HG03045 (cell line): Measurements from ENCODE around the gene USP5.
A peak's percentile ranks its signal among the peaks of the same experiment; 100 is the strongest.
"Not testable (repeated sequence)": the region's sequence is repeated elsewhere in the genome, so short reads cannot be mapped to it uniquely, and the experiment has no call there.

Experiments used
- ATAC-seq: cut with Tn5 transposase; IDR thresholded peaks from one replicate; pipeline ENCODE4 v1.9.1; 2021; ENCODE audit warnings: mild to moderate bottlenecking, moderate library complexity; ENCODE audit not compliant: unreplicated experiment

Gene USP5

GRCh38 chr12:6883683-6884082, 31.7 kb downstream of the USP5 start:
- no peak for ATAC-seq

GRCh38 chr12:6884539-6884938, 32.6 kb downstream of the USP5 start:
- ATAC-seq, result no peak

DNA sequence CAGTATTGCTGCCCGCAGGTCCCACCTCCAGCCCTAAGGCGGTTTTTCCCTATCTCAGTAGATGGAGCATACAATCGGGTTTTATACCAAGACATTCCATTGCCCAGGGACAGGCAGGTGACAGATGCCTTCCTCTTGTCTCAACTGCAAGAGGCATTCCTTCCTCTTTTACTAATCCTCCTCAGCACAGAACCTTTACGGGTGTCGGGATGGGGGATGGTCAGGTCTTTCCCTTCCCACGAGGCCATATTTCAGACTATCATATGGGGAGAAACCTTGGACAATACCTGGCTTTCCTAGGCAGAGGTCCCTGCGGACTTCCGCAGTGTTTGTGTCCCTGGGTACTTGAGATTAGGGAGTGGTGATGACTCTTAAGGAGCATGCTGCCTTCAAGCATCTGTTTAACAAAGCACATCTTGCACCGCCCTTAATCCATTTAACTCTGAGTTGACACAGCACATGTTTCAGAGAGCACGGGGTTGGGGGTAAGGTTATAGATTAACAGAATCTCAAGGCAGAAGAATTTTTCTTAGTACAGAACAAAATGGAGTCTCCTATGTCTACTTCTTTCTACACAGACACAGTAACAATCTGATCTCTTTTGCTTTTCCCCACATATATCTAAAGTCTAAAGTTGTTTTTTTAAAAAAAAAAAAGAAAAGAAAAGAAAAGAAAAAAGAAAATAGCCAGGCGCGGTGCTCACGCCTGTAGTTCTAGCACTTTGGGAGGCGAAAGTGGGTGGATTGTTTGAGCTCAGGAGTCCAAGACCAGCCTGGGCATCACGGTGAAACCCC, 34.5 kb downstream of the USP5 start:
- not testable (repeated sequence) for ATAC-seq

GRCh38 chr12:6887460-6887859, 35.5 kb downstream of the USP5 start:
- no peak for ATAC-seq

GRCh38 chr12:6888360-6888759, 36.4 kb downstream of the USP5 start:
- no peak for ATAC-seq

- not testable (repeated sequence) for ATAC-seq
These were observed 36.8 kb downstream of the USP5 start for GRCh38 chr12:6888794-6889193.

DNA sequence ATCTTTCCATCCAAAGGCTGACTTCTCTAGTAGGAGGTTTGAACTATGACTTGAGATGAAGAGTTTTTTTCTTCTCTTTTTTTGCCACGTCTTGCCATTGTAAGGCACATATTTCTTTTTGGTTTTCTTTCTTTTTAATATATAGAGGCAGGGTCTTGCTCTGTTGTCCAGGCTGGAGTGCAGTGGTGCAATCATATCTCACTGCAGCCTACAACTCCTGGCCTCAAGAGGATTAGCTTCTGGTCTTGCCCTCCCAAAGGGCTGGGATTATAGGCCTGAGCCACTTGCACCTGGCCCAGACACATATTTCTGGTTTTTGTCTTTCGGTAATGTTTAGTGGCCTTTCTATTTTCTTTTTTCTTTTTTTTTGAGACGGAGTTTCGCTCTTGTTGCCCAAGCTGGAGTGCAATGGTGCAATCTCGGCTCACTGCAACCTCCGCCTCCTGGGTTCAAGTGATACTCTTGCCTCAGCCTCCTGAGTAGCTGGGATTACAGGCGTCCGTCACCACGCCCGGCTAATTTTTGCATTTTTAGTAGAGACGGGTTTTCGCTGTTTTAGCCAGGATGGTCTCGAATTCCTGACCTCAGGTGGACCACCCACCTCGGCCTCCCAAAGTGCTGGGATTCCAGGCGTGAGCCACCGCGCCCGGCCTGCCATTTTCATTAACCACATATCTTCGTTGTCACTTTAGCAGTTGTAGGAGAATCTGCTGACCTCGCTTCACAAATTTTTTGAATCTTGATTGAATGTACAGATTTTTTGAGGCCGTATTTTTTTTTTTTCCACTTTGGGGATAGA, 38.0 kb downstream of the USP5 start:
- ATAC-seq, result not testable (repeated sequence)

DNA sequence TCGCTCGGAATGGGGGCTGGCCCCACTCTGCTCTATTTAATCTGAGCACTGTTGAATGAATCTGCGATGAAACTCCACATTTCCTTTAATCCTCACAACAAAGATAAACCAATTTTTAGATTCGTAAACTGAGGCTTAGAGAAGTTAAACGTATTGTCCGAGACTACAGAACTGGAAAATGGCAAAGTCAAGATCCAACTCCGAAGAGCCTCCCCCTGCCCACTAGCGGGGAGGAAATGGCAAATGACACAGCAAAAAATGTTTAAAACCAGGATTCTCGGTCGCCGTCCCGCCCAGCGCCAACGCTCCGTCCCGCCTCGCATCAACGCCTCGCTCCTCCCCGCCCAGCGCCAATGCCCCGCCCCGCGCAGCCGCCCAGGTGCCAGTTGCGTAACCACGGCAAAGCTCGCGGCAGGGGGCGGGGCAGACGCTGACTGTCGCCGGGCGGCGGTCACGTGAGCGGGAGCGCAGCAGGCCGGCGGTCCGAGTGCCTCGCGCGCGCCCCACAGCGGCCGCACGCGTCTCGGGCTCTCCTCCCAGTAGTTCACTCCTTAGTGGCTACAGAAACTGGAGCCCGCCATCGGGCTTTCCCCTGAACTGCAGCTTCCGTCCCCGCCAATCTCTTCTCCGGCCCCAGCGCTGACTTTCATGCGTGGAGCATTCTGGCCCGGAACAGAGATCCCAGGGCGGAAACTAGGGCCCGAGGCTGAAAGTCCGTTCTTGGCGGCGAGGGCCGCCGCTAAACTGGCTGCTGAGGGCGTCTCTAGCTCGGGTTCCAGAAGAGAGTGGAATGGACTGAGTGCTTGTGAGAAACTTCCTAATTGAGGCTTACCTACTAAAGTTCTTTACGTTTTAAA, 39.1 kb downstream of the USP5 start:
- peak; percentile 93 for ATAC-seq

- peak; percentile 12 for ATAC-seq
These were observed 39.7 kb downstream of the USP5 start for GRCh38 chr12:6891646-6892001.

DNA sequence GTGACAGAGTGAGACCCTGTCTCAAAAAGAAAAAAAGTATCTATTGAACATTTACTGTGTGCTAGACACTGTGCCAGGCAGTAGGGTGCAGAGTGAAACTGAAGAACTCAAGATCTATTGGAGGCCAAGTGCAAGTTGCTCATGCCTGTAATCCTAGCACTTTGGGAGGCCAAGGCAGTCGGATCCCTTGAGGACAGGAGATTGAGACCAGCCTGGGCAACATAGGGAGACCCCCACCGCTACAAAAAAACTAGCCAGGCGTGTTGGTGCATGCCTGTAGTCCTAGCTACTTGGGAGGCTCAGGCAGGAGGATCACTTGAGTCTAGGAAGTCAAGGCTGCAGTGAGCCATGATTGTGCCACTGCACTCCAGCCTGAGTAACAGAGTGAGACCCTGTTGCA, 40.7 kb downstream of the USP5 start:
- ATAC-seq, result not testable (repeated sequence)

DNA sequence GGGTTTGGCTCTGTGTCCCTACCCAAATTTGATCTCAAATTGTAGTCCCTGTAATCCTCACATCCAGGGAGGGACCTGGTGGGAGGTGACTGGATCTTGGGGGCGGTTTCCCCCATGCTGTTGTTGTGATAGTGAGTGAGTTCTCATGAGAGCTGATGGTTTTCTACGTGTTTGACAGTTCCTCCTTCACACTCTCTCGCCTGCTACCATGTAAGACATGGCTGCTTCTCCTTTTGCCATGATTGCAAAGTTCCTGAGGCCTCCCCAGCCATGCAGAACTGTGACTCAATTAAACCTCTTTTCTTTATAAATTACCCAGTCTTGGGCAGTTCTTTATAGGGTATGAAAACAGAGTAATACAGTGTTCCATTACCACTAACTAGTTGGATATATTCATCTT, 42.4 kb downstream of the USP5 start:
- ATAC-seq, result no peak

- ATAC-seq, result no peak
These were observed 45.0 kb downstream of the USP5 start for GRCh38 chr12:6896846-6897435.

- ATAC-seq, result no peak
These were observed 47.5 kb downstream of the USP5 start for GRCh38 chr12:6899427-6899826.

- no peak for ATAC-seq
These were observed 48.0 kb downstream of the USP5 start for GRCh38 chr12:6899837-6900519.

- no peak for ATAC-seq
These were observed 50.5 kb downstream of the USP5 start for GRCh38 chr12:6902448-6902847.

- ATAC-seq, result no peak
These were observed 51.8 kb downstream of the USP5 start for GRCh38 chr12:6903722-6904121.

GRCh38 chr12:6904280-6905276, 52.6 kb downstream of the USP5 start, which contains the start of gene LRRC23:
Gene LRRC23 (plus strand): TSS chr12:6904822. CDS start chr12:6905634, 812 bp downstream.
- peak; percentile 95 for ATAC-seq

DNA sequence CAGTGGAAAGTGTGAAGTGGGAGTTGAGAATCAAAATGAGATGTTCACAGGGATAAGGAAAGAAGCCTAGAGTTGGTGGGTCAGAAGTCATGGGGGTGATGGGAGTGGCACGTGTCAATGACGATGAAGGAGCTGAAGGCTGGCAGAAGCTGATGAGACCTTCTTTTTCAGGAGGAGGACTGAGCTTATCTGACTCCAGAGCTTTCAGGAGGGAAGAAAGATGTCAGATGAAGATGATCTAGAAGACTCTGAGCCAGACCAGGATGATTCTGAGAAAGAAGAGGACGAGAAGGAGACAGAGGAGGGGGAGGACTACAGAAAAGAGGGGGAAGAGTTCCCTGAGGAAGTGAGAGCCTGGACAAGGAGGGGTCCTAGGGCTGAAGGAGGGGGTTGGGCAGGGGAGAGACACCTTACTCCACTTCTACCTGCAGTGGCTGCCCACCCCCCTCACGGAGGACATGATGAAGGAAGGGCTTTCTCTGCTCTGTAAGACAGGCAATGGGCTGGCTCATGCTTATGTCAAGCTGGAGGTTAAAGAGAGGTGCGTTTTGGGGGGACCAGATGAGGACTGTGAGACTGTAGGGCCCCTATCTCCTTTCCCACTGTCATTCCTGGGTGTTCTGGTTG, 53.6 kb downstream of the USP5 start:
- no peak for ATAC-seq

DNA sequence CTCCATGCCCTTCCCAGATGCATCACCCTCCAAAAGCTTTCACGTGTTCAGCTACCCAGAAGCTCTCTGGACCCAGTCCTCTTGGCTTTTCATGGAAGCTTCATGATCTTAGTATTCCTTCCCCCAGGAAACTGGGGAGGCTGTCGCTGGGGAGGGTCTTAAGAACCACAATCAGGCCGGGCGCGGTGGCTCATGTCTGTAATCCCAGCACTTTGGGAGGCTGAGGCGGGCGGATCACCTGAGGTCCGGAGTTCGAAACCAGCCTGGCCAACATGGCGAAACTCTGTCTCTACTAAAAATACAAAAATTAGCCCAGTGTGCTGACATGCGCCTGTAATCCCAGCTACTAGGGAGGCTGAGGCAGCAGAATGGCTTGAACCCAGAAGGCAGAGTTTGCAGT, 56.2 kb downstream of the USP5 start:
- not testable (repeated sequence) for ATAC-seq
